Endothelial cell of umbilical vein (primary cell): ENCODE data around the gene CCN5. TPM values are rescaled to one million over a fixed set of nuclear protein-coding genes. Genes with fewer than 3 reads are reported as not detected.

Experiments used
- BruUV-seq: library from RNA; stranded (reverse); fragments of 400-500 nt; replicated peaks from 2 replicates; lab custom pipeline; 2021; lab: Mats Ljungman, UMichigan
- CTCF ChIA-PET: fragments of 300-600, 350-600 bp; sonication (Branson Sonifier 250); formaldehyde crosslinking; loops from one replicate; lab custom pipeline; 2021; ENCODE audit warnings: antibody characterized with exemption, inconsistent platforms; lab: Charles Lee
- POLR2A ChIA-PET: fragments of 300-600, 350-600 bp; sonication (Branson Sonifier 250); formaldehyde crosslinking; loops from one replicate; lab custom pipeline; 2021; ENCODE audit warnings: antibody characterized with exemption, inconsistent platforms; lab: Charles Lee
- DNase-seq: peaks from one replicate; pipeline ENCODE4 v3.0.0-alpha.2; 2011; ENCODE audit warnings: low read depth, low spot score
- FAIRE-seq: peaks from 2 replicates; lab custom pipeline; 2011; peaks lifted over from hg19 to GRCh38; lab: Jason Lieb, UNC
- H2AFZ ChIP-seq: 2 replicates; pipeline ENCODE4 v1.6.0; 2012; ENCODE audit warnings: low read depth, low read length, control low read depth, inconsistent platforms
- H3K27ac ChIP-seq: 2 replicates; pipeline ENCODE4 v1.5.1; 2011; ENCODE audit warnings: low read depth, mild to moderate bottlenecking, control low read depth, low read length, moderate library complexity; ENCODE audit not compliant: insufficient read depth
- H3K27me3 ChIP-seq, 2 experiments: 2 replicates each; pipeline versions ENCODE4 v1.6.0 to v1.6.1; 2011; ENCODE audit warnings: low read length in 2 of 2, mixed read lengths in 1 of 2; ENCODE audit not compliant: control insufficient read depth in 2 of 2, insufficient read depth in 2 of 2
- H3K36me3 ChIP-seq, 2 experiments: 2 replicates in 1 of 2; 3 replicates in 1 of 2; pipeline ENCODE4 v1.5.1; 2011; ENCODE audit warnings: low read length in 2 of 2, mild to moderate bottlenecking in 1 of 2, moderate library complexity in 1 of 2; ENCODE audit not compliant: control insufficient read depth in 2 of 2, insufficient read depth in 2 of 2; ENCODE audit errors: extremely low read depth in 1 of 2
- H3K4me1 ChIP-seq: 3 replicates; pipeline ENCODE4 v1.5.1; 2011; ENCODE audit warnings: mild to moderate bottlenecking, low read length; ENCODE audit not compliant: control insufficient read depth, insufficient read depth; ENCODE audit errors: extremely low read depth
- H3K4me2 ChIP-seq: 2 replicates; pipeline ENCODE4 v1.6.1; 2011; ENCODE audit warnings: low read length, control low read depth, mixed read lengths; ENCODE audit not compliant: insufficient read depth
- H3K4me3 ChIP-seq, 3 experiments: fragments of 200-600 bp in 1 of 3; sonication (generic), shearing (Covaris generic) in 1 of 3; replicated peaks in 1 of 3; 2 replicates each; pipeline ENCODE4 v1.5.1; 2011 to 2016; ENCODE audit warnings: control low read depth in 3 of 3, low read length in 3 of 3, mild to moderate bottlenecking in 2 of 3, inconsistent platforms in 1 of 3, low read depth in 1 of 3, moderate library complexity in 1 of 3; ENCODE audit not compliant: insufficient read depth in 1 of 3
- H3K79me2 ChIP-seq: 2 replicates; pipeline ENCODE4 v1.6.0; 2012; ENCODE audit warnings: low read length, inconsistent platforms; ENCODE audit not compliant: control insufficient read depth, insufficient read depth
- H3K9ac ChIP-seq: replicated peaks from 2 replicates; pipeline ENCODE3; 2011; ENCODE audit warnings: low read length, control low read depth; ENCODE audit not compliant: insufficient read depth; ENCODE audit errors: extremely low read depth
- H3K9me1 ChIP-seq: replicated peaks from 3 replicates; pipeline ENCODE4 v1.6.0; 2011; ENCODE audit warnings: mild to moderate bottlenecking, low read length; ENCODE audit not compliant: control insufficient read depth, insufficient read depth; ENCODE audit errors: extremely low read depth
- H3K9me3 ChIP-seq: replicated peaks from 2 replicates; pipeline ENCODE4 v1.5.1; 2012; ENCODE audit warnings: low read length, inconsistent platforms; ENCODE audit not compliant: control insufficient read depth, insufficient read depth
- H4K20me1 ChIP-seq: replicated peaks from 2 replicates; pipeline ENCODE3; 2011; ENCODE audit warnings: mild to moderate bottlenecking, low read length; ENCODE audit not compliant: control insufficient read depth, insufficient read depth; ENCODE audit errors: extremely low read depth
- CTCF ChIP-seq, 2 donors: IDR thresholded peaks; 1 replicate in 1 of 2; 2 replicates in 1 of 2; pipeline ENCODE4 v1.5.1; 2011; ENCODE audit warnings: low read length in 2 of 2, mild to moderate bottlenecking in 2 of 2, moderate library complexity in 2 of 2, control low read depth in 1 of 2, inconsistent platforms in 1 of 2, low read depth in 1 of 2; ENCODE audit not compliant: insufficient read depth in 1 of 2; ENCODE audit errors: extremely low read depth in 1 of 2
- EZH2 ChIP-seq: IDR thresholded peaks from 2 replicates; pipeline ENCODE4 v1.6.1; 2012; ENCODE audit warnings: borderline replicate concordance, low read depth, mild to moderate bottlenecking, moderate library complexity, low read length, inconsistent platforms; ENCODE audit not compliant: severe bottlenecking
- FOS ChIP-seq: IDR thresholded peaks from 2 replicates; pipeline ENCODE4 v1.6.1; 2011; ENCODE audit warnings: mild to moderate bottlenecking, low read length, moderate library complexity, borderline replicate concordance; ENCODE audit not compliant: insufficient read depth
- GATA2 ChIP-seq: IDR thresholded peaks from 2 replicates; pipeline ENCODE4 v1.7.0; 2011; ENCODE audit warnings: low read depth, mild to moderate bottlenecking, moderate library complexity, mixed read lengths, low read length; ENCODE audit not compliant: insufficient read length, insufficient read depth
- JUN ChIP-seq: IDR thresholded peaks from 2 replicates; pipeline ENCODE4 v1.6.1; 2011; ENCODE audit warnings: borderline replicate concordance, low read depth; ENCODE audit not compliant: insufficient read length, insufficient read depth
- MYC ChIP-seq: IDR thresholded peaks from one replicate; pipeline ENCODE4 v1.6.1; 2011; ENCODE audit warnings: mild to moderate bottlenecking, low read depth, low read length
- POLR2A ChIP-seq: IDR thresholded peaks from 2 replicates; pipeline ENCODE4 v1.6.1; 2012; ENCODE audit warnings: low read depth, mild to moderate bottlenecking, control low read depth, low read length
- POLR2AphosphoS5 ChIP-seq: IDR thresholded peaks from 2 replicates; pipeline ENCODE4 v1.6.1; 2012; ENCODE audit warnings: low read depth, mild to moderate bottlenecking, control low read depth, low read length, moderate library complexity; ENCODE audit not compliant: insufficient read depth
- dilution Hi-C: fragments of 300-500 bp; cut with MboI; formaldehyde crosslinking; loops from one replicate; pipeline ENCODE4 v1.15.0; 2019; ENCODE audit warnings: low sequenced_read_pairs; ENCODE audit not compliant: extremely low pct_ligation_motif_present
- intact Hi-C: fragments of 100-400 bp; cut with micrococcal nuclease; formaldehyde crosslinking; loops from one replicate; pipeline ENCODE4 v1.10.0; 2022
- polyA plus RNA-seq, 4 experiments: library from polyadenylated mRNA; depleted of rRNA in 3 of 4; stranded (reverse) in 3 of 4; unstranded in 1 of 4; fragments of >200 nt; gene quantifications; 2 replicates each; pipeline versions ENCODE4 v1.2.1 to v1.2.3, GENCODE V29; 2011 to 2012; ENCODE audit warnings: missing spikeins in 1 of 4
- total RNA-seq: library from RNA; stranded (reverse); gene quantifications from 2 replicates; pipeline ENCODE4 v1.2.3, GENCODE V29; 2021
- TF ChIP-seq, protein P1 (sequence below): IDR thresholded peaks from 2 replicates; pipeline ENCODE4 v1.6.1; 2011; ENCODE audit not compliant: insufficient read depth, insufficient read length

Gene CCN5
- total and polyA plus RNA-seq, 2 donors (not counting 3 experiments of a cell fraction or from before 2014, with no cell fraction given): 0.03 TPM; not detected in 1

- H3K36me3 ChIP-seq: no peaks in the 10 kb centered on the region
- no peak overlapping the region for H2AFZ ChIP-seq
- H3K9me3 ChIP-seq: no peaks in the 10 kb centered on the region
- POLR2A ChIA-PET: no interaction called here
- no peak overlapping the region for H3K27ac ChIP-seq
- no peak for TF ChIP-seq GATA2
- no peak for TF ChIP-seq FOS
- TF ChIP-seq JUN: no peak
- TF ChIP-seq, protein P1, sequence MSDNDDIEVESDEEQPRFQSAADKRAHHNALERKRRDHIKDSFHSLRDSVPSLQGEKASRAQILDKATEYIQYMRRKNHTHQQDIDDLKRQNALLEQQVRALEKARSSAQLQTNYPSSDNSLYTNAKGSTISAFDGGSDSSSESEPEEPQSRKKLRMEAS: no peak
- TF ChIP-seq MYC: no peak
- no peak for TF ChIP-seq POLR2A
- TF ChIP-seq EZH2: no peak
- no peak for TF ChIP-seq POLR2AphosphoS5
- TF ChIP-seq CTCF (IDR thresholded peaks at IDR 0.05; ENCODE audit: extremely low read depth in 1 of 2, insufficient read depth in 1 of 2, low read depth in 1 of 2, low read length in 2 of 2): no peak
- no peak for FAIRE-seq
- no peak overlapping the region for H3K4me3 ChIP-seq
- H3K9ac ChIP-seq: no peak overlapping the region
- H3K9me1 ChIP-seq: no peaks in the 10 kb centered on the region
- H4K20me1 ChIP-seq: no peaks in the 10 kb centered on the region
- H3K27me3 ChIP-seq: no peaks in the 10 kb centered on the region
- CTCF ChIA-PET: interaction anchor here (0.8 to 2.2 kb wide), 5 partner anchors 9 to 27 kb away, joined by 3 to 9 read pairs (median 4); partner anchors contain the start of gene CCN5
- no peak for DNase-seq
- no peaks in the 10 kb centered on the region for H3K79me2 ChIP-seq
- no TSS peak for BruUV-seq
- no peak overlapping the region for H3K4me2 ChIP-seq
- dilution Hi-C loops: no loop called here
- H3K4me1 ChIP-seq: peaks cover 13% of the 10 kb centered on the region
- intact Hi-C loops: no loop called here
These were observed 9.6 kb upstream of the CCN5 start for GRCh38 chr20:44705364-44706094.
